ENCODE data around the gene AP3S1. TPM values are rescaled to one million over a fixed set of nuclear protein-coding genes. Genes with fewer than 3 reads are reported as not detected.

AP3S1 gene
- polyA plus RNA-seq, 3 donors, result 30.2 to 86.1 (median 84.8) TPM

DNA sequence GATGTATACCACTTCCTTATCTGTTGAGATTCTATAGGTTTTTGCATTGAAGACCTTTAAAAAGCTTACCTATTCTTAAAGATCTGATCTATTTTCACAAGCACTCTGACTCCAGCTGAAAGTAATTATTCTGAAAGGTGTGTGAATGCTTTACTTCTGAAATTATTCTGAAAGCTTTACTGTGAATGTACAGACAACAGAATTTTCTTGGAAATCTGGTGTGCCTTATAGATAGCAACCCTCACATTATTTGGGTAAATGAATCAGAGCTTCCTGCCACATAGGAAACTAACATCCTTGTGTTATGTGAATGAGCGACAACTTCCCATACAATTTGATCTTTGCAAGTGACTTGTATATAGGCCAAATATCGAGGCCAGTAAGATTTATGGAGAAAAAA lies 31.8 kb upstream of the AP3S1 start:
- Mint-ChIP-seq H3K4me1 (no peaks in the 10 kb centered on the region), H3K9me3 (peaks cover 0 to 5% (median 3%) of the 10 kb centered on the region in 7 donors), H3K27me3 (ENCODE audit: low read depth in 3 of 3) (peaks cover 29 to 53% (median 30%) of the 10 kb centered on the region in 3 donors), H3K4me3 (no peak overlapping the region), H3K36me3 (no peaks in the 10 kb centered on the region), H3K27ac (no peak overlapping the region)
- no peak overlapping the region for H3K9ac ChIP-seq (ENCODE audit: insufficient read depth, low read length, poor library complexity, severe bottlenecking)
- intact Hi-C loops (cut with micrococcal nuclease), result no loop called here
- H3K27ac ChIP-seq (ENCODE audit: low read depth in 1 of 2, low read length in 2 of 2), result no peak overlapping the region
- H3K36me3 ChIP-seq (replicated peaks in 1 of 2; ENCODE audit: control insufficient read depth in 1 of 2, insufficient read depth in 2 of 2, low read length in 2 of 2), result no peaks in the 10 kb centered on the region
- peaks cover 0 to 12% of the 10 kb centered on the region in 2 donors for H3K9me3 ChIP-seq (replicated peaks in 1 of 2; ENCODE audit: control insufficient read depth in 1 of 2, insufficient read depth in 1 of 2, low read length in 2 of 2)
- TF ChIP-seq, protein P1, sequence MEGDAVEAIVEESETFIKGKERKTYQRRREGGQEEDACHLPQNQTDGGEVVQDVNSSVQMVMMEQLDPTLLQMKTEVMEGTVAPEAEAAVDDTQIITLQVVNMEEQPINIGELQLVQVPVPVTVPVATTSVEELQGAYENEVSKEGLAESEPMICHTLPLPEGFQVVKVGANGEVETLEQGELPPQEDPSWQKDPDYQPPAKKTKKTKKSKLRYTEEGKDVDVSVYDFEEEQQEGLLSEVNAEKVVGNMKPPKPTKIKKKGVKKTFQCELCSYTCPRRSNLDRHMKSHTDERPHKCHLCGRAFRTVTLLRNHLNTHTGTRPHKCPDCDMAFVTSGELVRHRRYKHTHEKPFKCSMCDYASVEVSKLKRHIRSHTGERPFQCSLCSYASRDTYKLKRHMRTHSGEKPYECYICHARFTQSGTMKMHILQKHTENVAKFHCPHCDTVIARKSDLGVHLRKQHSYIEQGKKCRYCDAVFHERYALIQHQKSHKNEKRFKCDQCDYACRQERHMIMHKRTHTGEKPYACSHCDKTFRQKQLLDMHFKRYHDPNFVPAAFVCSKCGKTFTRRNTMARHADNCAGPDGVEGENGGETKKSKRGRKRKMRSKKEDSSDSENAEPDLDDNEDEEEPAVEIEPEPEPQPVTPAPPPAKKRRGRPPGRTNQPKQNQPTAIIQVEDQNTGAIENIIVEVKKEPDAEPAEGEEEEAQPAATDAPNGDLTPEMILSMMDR (IDR thresholded peaks at IDR 0.05), result no peak
- no peaks in the 10 kb centered on the region for H3K4me1 ChIP-seq (ENCODE audit: control insufficient read depth in 1 of 2, insufficient read depth in 2 of 2, low read length in 2 of 2)
- WGBS (ENCODE audit: insufficient coverage), result no CpG with 5 or more reads among the region's 2 CpGs
- no peak overlapping the region for H2AFZ ChIP-seq (ENCODE audit: insufficient read depth, low read depth, low read length, poor library complexity, severe bottlenecking)
- H3K4me2 ChIP-seq (replicated peaks; ENCODE audit: extremely low read depth, low read length, poor library complexity, severe bottlenecking), result no peak overlapping the region
- H3K79me2 ChIP-seq (ENCODE audit: insufficient read depth, low read length), result no peaks in the 10 kb centered on the region
- no peak overlapping the region for H3K4me3 ChIP-seq (replicated peaks in 1 of 3; ENCODE audit: low read depth in 2 of 3, low read length in 3 of 3)
- DNase-seq, result no peak
- peaks cover 22 to 47% of the 10 kb centered on the region in 2 donors for H3K27me3 ChIP-seq (ENCODE audit: control insufficient read depth in 2 of 2, insufficient read depth in 2 of 2, low read length in 2 of 2)
- H4K20me1 ChIP-seq (ENCODE audit: insufficient read depth, low read length), result no peaks in the 10 kb centered on the region

- H3K36me3 Mint-ChIP-seq, result peaks cover 0 to 3% of the 10 kb centered on the region in 2 donors
- Histone ChIP-seq H3K36me3 (replicated peaks in 1 of 2; ENCODE audit: control insufficient read depth in 1 of 2, insufficient read depth in 2 of 2, low read length in 2 of 2) (no peaks in the 10 kb centered on the region), H3K9ac (ENCODE audit: insufficient read depth, low read length, poor library complexity, severe bottlenecking) (no peak overlapping the region), H3K4me2 (replicated peaks; ENCODE audit: extremely low read depth, low read length, poor library complexity, severe bottlenecking) (no peak overlapping the region), H3K9me3 (replicated peaks in 1 of 2; ENCODE audit: control insufficient read depth in 1 of 2, insufficient read depth in 1 of 2, low read length in 2 of 2) (peaks cover 0 to 16% of the 10 kb centered on the region in 2 donors), H3K4me3 (replicated peaks in 1 of 3; ENCODE audit: low read depth in 2 of 3, low read length in 3 of 3) (no peak overlapping the region), H2AFZ (ENCODE audit: insufficient read depth, low read depth, low read length, poor library complexity, severe bottlenecking) (no peak overlapping the region), H4K20me1 (ENCODE audit: insufficient read depth, low read length) (no peaks in the 10 kb centered on the region), H3K79me2 (ENCODE audit: insufficient read depth, low read length) (no peaks in the 10 kb centered on the region), H3K4me1 (ENCODE audit: control insufficient read depth in 1 of 2, insufficient read depth in 2 of 2, low read length in 2 of 2) (peaks cover 3 to 5% of the 10 kb centered on the region in 2 donors), H3K27ac (ENCODE audit: low read depth in 1 of 2, low read length in 2 of 2) (no peak overlapping the region), H3K27me3 (ENCODE audit: control insufficient read depth in 2 of 2, insufficient read depth in 2 of 2, low read length in 2 of 2) (peaks cover 30 to 55% of the 10 kb centered on the region in 2 donors)
- H3K27me3 Mint-ChIP-seq (ENCODE audit: low read depth in 3 of 3), result peaks cover 37 to 60% (median 38%) of the 10 kb centered on the region in 3 donors
- H3K27ac Mint-ChIP-seq, result no peak overlapping the region
- intact Hi-C loops (cut with micrococcal nuclease), result no loop called here
- TF ChIP-seq, protein P1 (IDR thresholded peaks at IDR 0.05), result no peak
- no peak overlapping the region for H3K4me3 Mint-ChIP-seq
- peaks cover 0 to 11% (median 3%) of the 10 kb centered on the region in 7 donors for H3K9me3 Mint-ChIP-seq
- DNase-seq, result no peak
- H3K4me1 Mint-ChIP-seq, result peaks cover 8% of the 10 kb centered on the region
These were observed 31.0 kb upstream of the AP3S1 start for GRCh38 chr5:115810761-115811160.

All from CD14-positive monocyte (primary cell).